ENCODE measurements around the gene PPP2R2C.

- TF ChIP-seq CTCF (IDR thresholded peaks at IDR 0.05 in 2 of 3, conservative IDR thresholded peaks at IDR 0.05 in 1 of 3; ENCODE audit: insufficient read depth in 2 of 3, low read depth in 1 of 3, low read length in 3 of 3) (no peak), ZNF707 (CRISPR knock-in tag; conservative IDR thresholded peaks at IDR 0.05) (no peak)
Observed at GRCh38 chr4:6368096-6368495, 104.3 kb downstream of the PPP2R2C start.
